GM12878 (cell line): ENCODE measurements around the gene DYNC1I2. TPM values are rescaled to one million over a fixed set of nuclear protein-coding genes. Genes with fewer than 3 reads are reported as not detected.

ENCODE experiments used
- ATAC-seq: fragments of 200-7000 bp; cut with Tn5 transposase; 3 replicates; pipeline ENCODE4 v1.9.1; 2020; ENCODE audit warnings: mild to moderate bottlenecking, moderate library complexity
- BruUV-seq: library from RNA; stranded (reverse); fragments of 400-500 nt; replicated peaks from 2 replicates; lab custom pipeline; 2021; lab: Mats Ljungman, UMichigan
- CTCF ChIA-PET: fragments of 300-600 bp; sonication (Branson Sonifier 250); formaldehyde crosslinking; extraction: SDS; loops from one replicate; lab custom pipeline; 2021; ENCODE audit warnings: inconsistent platforms; lab: Yijun Ruan, JAX
- POLR2A ChIA-PET: fragments of 350-600 bp; formaldehyde crosslinking; extraction: SDS; loops from one replicate; lab custom pipeline; 2021; ENCODE audit warnings: inconsistent platforms; lab: Charles Lee
- RAD21 ChIA-PET: fragments of 300-600 bp; sonication (Branson Sonifier 250); formaldehyde crosslinking; loops from one replicate; lab custom pipeline; 2023; ENCODE audit warnings: antibody characterized with exemption; ENCODE audit not compliant: unreplicated experiment; lab: Charles Lee
- SMC1A ChIA-PET: fragments of 300-600 bp; sonication (Branson Sonifier 250); formaldehyde crosslinking; loops from one replicate; lab custom pipeline; 2023; ENCODE audit not compliant: unreplicated experiment, uncharacterized antibody; lab: Charles Lee
- DNase-seq: peaks from one replicate; pipeline ENCODE4 v3.0.0-alpha.2; 2011; ENCODE audit warnings: low read depth, low spot score
- FAIRE-seq: peaks from 3 replicates; lab custom pipeline; 2011; peaks lifted over from hg19 to GRCh38; lab: Jason Lieb, UNC
- H2AFZ ChIP-seq: 2 replicates; pipeline ENCODE4 v1.6.0; 2011; ENCODE audit warnings: low read depth, low read length, control low read depth; ENCODE audit not compliant: control insufficient read depth
- H3K27ac ChIP-seq: 2 replicates; pipeline ENCODE4 v1.5.1; 2011; ENCODE audit warnings: control low read depth; ENCODE audit not compliant: control insufficient read depth, insufficient read depth
- H3K27me3 ChIP-seq, 2 experiments: replicated peaks in 1 of 2; 2 replicates each; pipeline versions ENCODE4 v1.6.0 to v1.6.1; 2011; ENCODE audit warnings: low read length in 1 of 2; ENCODE audit not compliant: control insufficient read depth in 2 of 2, insufficient read depth in 2 of 2
- H3K36me3 ChIP-seq, 2 experiments: 2 replicates each; pipeline ENCODE4 v1.5.1; 2011; ENCODE audit warnings: low read length in 1 of 2; ENCODE audit not compliant: control insufficient read depth in 2 of 2, insufficient read depth in 2 of 2
- H3K4me1 ChIP-seq: 2 replicates; pipeline ENCODE4 v1.6.1; 2011; ENCODE audit warnings: mild to moderate bottlenecking, low read length, moderate library complexity, mixed read lengths; ENCODE audit not compliant: control insufficient read depth, insufficient read depth
- H3K4me2 ChIP-seq: 2 replicates; pipeline ENCODE4 v1.6.0; 2011; ENCODE audit warnings: control low read depth; ENCODE audit not compliant: control insufficient read depth, insufficient read depth
- H3K4me3 ChIP-seq: fragments of 200-600 bp; sonication (generic); 2 replicates; pipeline ENCODE4 v1.5.1; 2016
- H3K79me2 ChIP-seq: 2 replicates; pipeline ENCODE4 v1.6.0; 2011; ENCODE audit warnings: low read length; ENCODE audit not compliant: control insufficient read depth, insufficient read depth
- H3K9ac ChIP-seq: 2 replicates; pipeline ENCODE4 v1.8.0; 2011; ENCODE audit warnings: low read length, control low read depth, mixed read lengths; ENCODE audit not compliant: control insufficient read depth, insufficient read depth
- H3K9me3 ChIP-seq: replicated peaks from 3 replicates; pipeline ENCODE4 v1.5.1; 2011; ENCODE audit warnings: mild to moderate bottlenecking, low read length; ENCODE audit not compliant: control insufficient read depth, insufficient read depth
- H4K20me1 ChIP-seq: 2 replicates; pipeline ENCODE4 v1.6.0; 2011; ENCODE audit not compliant: control insufficient read depth, insufficient read depth
- ASH2L ChIP-seq: fragments of 300-600, 200-600 bp; sonication (generic); IDR thresholded peaks from 2 replicates; pipeline ENCODE4 v1.6.1; 2017; ENCODE audit warnings: low read depth, mild to moderate bottlenecking, borderline replicate concordance
- CBFB ChIP-seq: IDR thresholded peaks from 2 replicates; pipeline ENCODE4 v1.6.1; 2016; ENCODE audit warnings: antibody characterized with exemption, low read depth
- CHD4 ChIP-seq: fragments of 200-600 bp; sonication (generic); IDR thresholded peaks from 2 replicates; pipeline ENCODE4 v1.6.1; 2016; ENCODE audit warnings: mild to moderate bottlenecking
- NR2C1 ChIP-seq: fragments of 450-650 bp; IDR thresholded peaks from 2 replicates; pipeline ENCODE4 v1.6.1; 2017; ENCODE audit warnings: antibody characterized with exemption, mild to moderate bottlenecking, moderate library complexity
- POLR2AphosphoS2 ChIP-seq: IDR thresholded peaks from 2 replicates; pipeline ENCODE4 v1.6.1; 2011; ENCODE audit warnings: low read depth, mild to moderate bottlenecking, low read length, improper control_type of control experiment, moderate library complexity
- SMAD1 ChIP-seq: fragments of 450-650 bp; IDR thresholded peaks from 2 replicates; pipeline ENCODE4 v1.6.1; 2018; ENCODE audit warnings: mild to moderate bottlenecking, low read depth; ENCODE audit not compliant: partially characterized antibody
- TAF1 ChIP-seq: IDR thresholded peaks from 2 replicates; pipeline ENCODE4 v1.6.1; 2011; ENCODE audit warnings: mild to moderate bottlenecking, low read depth, low read length, borderline replicate concordance
- TCF3 ChIP-seq: IDR thresholded peaks from 2 replicates; pipeline ENCODE4 v1.6.1; 2012; ENCODE audit warnings: low read depth, mild to moderate bottlenecking, low read length, borderline replicate concordance; ENCODE audit not compliant: insufficient read depth
- ZBTB4 ChIP-seq: fragments of 450-650 bp; formaldehyde crosslinking; IDR thresholded peaks from 2 replicates; pipeline ENCODE4 v1.4.0; 2022; ENCODE audit warnings: mild to moderate bottlenecking, moderate library complexity
- WGBS: methylation state at CpG from one replicate; pipeline ENCODE4 v1.1.6; 2016; ENCODE audit warnings: low lambda C conversion rate; ENCODE audit not compliant: insufficient replicate concordance, insufficient coverage; ENCODE audit errors: missing lambda C conversion rate; 5-methylcytosine and 5-hydroxymethylcytosine counted together
- in situ Hi-C: fragments of 300-500 bp; cut with MboI; formaldehyde crosslinking; loops from 9 replicates; pipeline ENCODE4 v1.14.3; 2018; ENCODE audit warnings: mixed read lengths
- intact Hi-C: fragments of 100-400 bp; cut with micrococcal nuclease; formaldehyde crosslinking; loops from one replicate; pipeline ENCODE4 v1.14.2; 2022; ENCODE audit not compliant: unreplicated experiment
- polyA plus RNA-seq, 11 experiments: library from polyadenylated mRNA; depleted of rRNA in 4 of 11; unstranded in 6 of 11; stranded (reverse) in 5 of 11; fragments of >200 nt; fragmentation: Nextera tagmentation in 4 of 11; fragmentation: Illumina TruSeq in 1 of 11; extraction: Ambion mirVana in 4 of 11; extraction: Trizol in 1 of 11; gene quantifications; 1 replicate in 1 of 11; 2 replicates in 10 of 11; pipeline versions ENCODE4 v1.2.1 to v1.2.3, GENCODE V29; 2011 to 2016; ENCODE audit warnings: inconsistent platforms in 2 of 11, missing spikeins in 2 of 11, low read depth in 1 of 11
- total RNA-seq, 4 experiments: library from RNA; depleted of rRNA in 3 of 4; stranded (reverse); fragments of >200 nt in 3 of 4; fragmentation: Illumina TruSeq in 1 of 4; extraction: Trizol in 1 of 4; gene quantifications; 2 replicates each; pipeline versions ENCODE4 v1.2.1 to v1.2.3, GENCODE V29; 2013 to 2021
- TF ChIP-seq, protein P1 (sequence below): IDR thresholded peaks from 2 replicates; pipeline ENCODE4 v1.6.1; 2012; ENCODE audit warnings: low read depth, low read length, improper control_type of control experiment

The DYNC1I2 gene
- total and polyA plus RNA-seq, 10 of the 15 experiments (the other 5 are each of a cell fraction or from before 2014, with no cell fraction given): 39.9 to 113 (median 53.5) TPM

DNA sequence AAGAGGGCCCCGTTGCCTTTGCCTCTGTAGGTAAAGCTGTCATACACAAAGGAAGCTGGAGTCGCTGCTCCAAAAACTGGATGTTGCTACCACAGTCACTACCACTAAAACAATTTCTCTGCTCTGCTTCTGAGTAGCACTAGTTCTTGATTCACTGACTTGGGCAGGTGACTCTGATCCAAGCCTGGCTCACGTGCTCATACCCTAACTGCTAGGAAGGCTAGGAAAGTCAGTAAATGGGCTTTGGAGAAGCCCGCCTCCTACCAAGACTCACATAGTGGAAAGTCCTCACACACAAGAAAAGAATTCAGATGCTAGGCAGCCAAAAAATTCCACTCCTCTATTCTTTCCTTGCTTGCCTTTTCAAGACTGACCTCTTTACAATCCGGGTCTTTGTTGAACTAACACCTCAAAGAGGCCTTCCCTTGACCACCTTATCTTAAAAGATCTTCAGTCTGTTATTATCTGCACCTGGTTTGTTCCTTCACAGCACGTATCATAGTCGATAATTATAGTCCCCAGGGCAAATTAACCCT lies 11.4 kb upstream of the DYNC1I2 start:
- no peaks in the 10 kb centered on the region for H3K79me2 ChIP-seq
- ChIA-PET CTCF (no interaction called here), RAD21 (no interaction called here), SMC1A (no interaction called here), POLR2A (interaction anchor here (0.6 kb wide), 1 partner anchor 17 kb away, joined by 3 read pairs; no protein-coding TSS in a partner anchor)
- H3K9ac ChIP-seq: no peak overlapping the region
- H4K20me1 ChIP-seq: no peaks in the 10 kb centered on the region
- H3K4me3 ChIP-seq: no peak overlapping the region
- ATAC-seq: no peak
- no TSS peak for BruUV-seq
- TF ChIP-seq TAF1: no peak
- no peak for TF ChIP-seq ASH2L
- TF ChIP-seq NR2C1: no peak
- TF ChIP-seq POLR2AphosphoS2: no peak
- no peak for TF ChIP-seq TCF3
- TF ChIP-seq CHD4: no peak
- TF ChIP-seq SMAD1: no peak
- TF ChIP-seq ZBTB4: no peak
- TF ChIP-seq CBFB: no peak
- TF ChIP-seq, protein P1, sequence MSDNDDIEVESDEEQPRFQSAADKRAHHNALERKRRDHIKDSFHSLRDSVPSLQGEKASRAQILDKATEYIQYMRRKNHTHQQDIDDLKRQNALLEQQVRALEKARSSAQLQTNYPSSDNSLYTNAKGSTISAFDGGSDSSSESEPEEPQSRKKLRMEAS: no peak
- no peaks in the 10 kb centered on the region for H3K36me3 ChIP-seq
- 37% methylated on average over 7 of the region's 7 CpGs for WGBS
- H3K4me1 ChIP-seq: no peaks in the 10 kb centered on the region
- FAIRE-seq: no peak
- no peak overlapping the region for H2AFZ ChIP-seq
- intact Hi-C loops (no loop called here), in situ Hi-C loops (no loop called here)
- H3K27ac ChIP-seq: no peak overlapping the region
- no peak for DNase-seq
- peaks cover 0 to 4% of the 10 kb centered on the region in 2 experiments; a peak in 2 of 4 replicates for H3K27me3 ChIP-seq
- H3K9me3 ChIP-seq: no peaks in the 10 kb centered on the region
- H3K4me2 ChIP-seq: no peak overlapping the region
